GM19035 (cell line): ENCODE results near the gene ME2.
"Not testable (repeated sequence)": the region's sequence is repeated elsewhere in the genome, so short reads cannot be mapped to it uniquely, and the experiment has no call there.

Experiments
- ATAC-seq: cut with Tn5 transposase; IDR thresholded peaks from one replicate; pipeline ENCODE4 v1.9.1; 2021; ENCODE audit not compliant: unreplicated experiment

The ME2 gene

GRCh38 chr18:50969448-50969847, 90.5 kb downstream of the ME2 start:
- no peak for ATAC-seq

GRCh38 chr18:50970006-50970405, 91.1 kb downstream of the ME2 start:
- no peak for ATAC-seq

- not testable (repeated sequence) for ATAC-seq
Measured at GRCh38 chr18:50972404-50972803, 93.5 kb downstream of the ME2 start.

- no peak for ATAC-seq
Measured at GRCh38 chr18:50973367-50974126, 94.6 kb downstream of the ME2 start.

- no peak for ATAC-seq
Measured at GRCh38 chr18:50977037-50977760, 98.3 kb downstream of the ME2 start.

- ATAC-seq, result no peak
Measured at GRCh38 chr18:50981381-50981780, 102.5 kb downstream of the ME2 start.

- no peak for ATAC-seq
Measured at GRCh38 chr18:50982086-50982801, 103.3 kb downstream of the ME2 start.

GRCh38 chr18:50982802-50983179, 103.9 kb downstream of the ME2 start:
- ATAC-seq, result no peak

GRCh38 chr18:50986360-50987087, 107.6 kb downstream of the ME2 start:
- ATAC-seq, result no peak

- no peak for ATAC-seq
Measured at GRCh38 chr18:50987261-50987660, 108.3 kb downstream of the ME2 start.

GRCh38 chr18:50989711-50990110, 110.8 kb downstream of the ME2 start:
- no peak for ATAC-seq

- ATAC-seq, result no peak
Measured at GRCh38 chr18:50992351-50992762, 113.4 kb downstream of the ME2 start.

- no peak for ATAC-seq
Measured at GRCh38 chr18:50994031-50994430, 115.1 kb downstream of the ME2 start.

GRCh38 chr18:51003174-51003573, 124.3 kb downstream of the ME2 start:
- ATAC-seq, result not testable (repeated sequence)
